ENCODE data around the gene IL17RE. TPM values are rescaled to one million over a fixed set of nuclear protein-coding genes. Genes with fewer than 3 reads are reported as not detected.
"Not testable (repeated sequence)": the region's sequence is repeated elsewhere in the genome, so short reads cannot be mapped to it uniquely, and the experiment has no call there.

Gene IL17RE
- total RNA-seq, 4 donors from 2014 or later = 3.7 to 8.1 (median 6.7) TPM

- Histone ChIP-seq H3K4me1 (peaks cover 7 to 8% of the 10 kb centered on the region in 2 donors), H3K9me3 (no peaks in the 10 kb centered on the region), H3K4me3 (replicated peaks in 1 of 3) (no peak overlapping the region), H3K36me3 (peaks cover 7 to 10% of the 10 kb centered on the region in 2 donors), H3K27ac (no peak overlapping the region), H3K27me3 (no peaks in the 10 kb centered on the region)
- no peak for DNase-seq
- intact Hi-C loops (cut with DNase I) = no loop called here
- 69 to 90% methylated on average over 4 of the region's 4 CpGs for WGBS, 2 donors
- no peak for TF ChIP-seq POLR2A (IDR thresholded peaks at IDR 0.05)
- no peak for TF ChIP-seq CTCF (IDR thresholded peaks at IDR 0.05)
These were observed 5.0 kb upstream of the IL17RE start for GRCh38 chr3:9897408-9898372.

GRCh38 chr3:9898467-9899241 is 4.0 kb upstream of the IL17RE start:
- WGBS, 2 donors = 70 to 72% methylated on average over 8 of the region's 8 CpGs
- TF ChIP-seq POLR2A (IDR thresholded peaks at IDR 0.05) = no peak
- no peak for TF ChIP-seq CTCF (IDR thresholded peaks at IDR 0.05)
- Histone ChIP-seq H3K27ac (no peak overlapping the region), H3K27me3 (no peaks in the 10 kb centered on the region), H3K4me3 (replicated peaks in 1 of 3) (no peak overlapping the region), H3K9me3 (no peaks in the 10 kb centered on the region), H3K4me1 (peaks cover 16 to 18% of the 10 kb centered on the region in 2 donors), H3K36me3 (peaks cover 0 to under 1% of the 10 kb centered on the region in 2 donors)
- intact Hi-C loops (cut with DNase I) = no loop called here
- DNase-seq = no peak

- H3K27me3 ChIP-seq = no peaks in the 10 kb centered on the region
- intact Hi-C loops (cut with DNase I) = no loop called here
- H3K27ac ChIP-seq = no peak overlapping the region
- H3K9me3 ChIP-seq = no peaks in the 10 kb centered on the region
- no peak overlapping the region for H3K4me3 ChIP-seq (replicated peaks in 1 of 3)
- peaks cover 16 to 21% of the 10 kb centered on the region in 2 donors for H3K4me1 ChIP-seq
- TF ChIP-seq CTCF (IDR thresholded peaks at IDR 0.05) (no peak), POLR2A (IDR thresholded peaks at IDR 0.05) (no peak)
- WGBS, 2 donors = 77 to 79% methylated on average over 3 of the region's 3 CpGs
- DNase-seq = no peak
- no peaks in the 10 kb centered on the region for H3K36me3 ChIP-seq
These were observed 3.3 kb upstream of the IL17RE start for GRCh38 chr3:9899289-9899791.

DNA sequence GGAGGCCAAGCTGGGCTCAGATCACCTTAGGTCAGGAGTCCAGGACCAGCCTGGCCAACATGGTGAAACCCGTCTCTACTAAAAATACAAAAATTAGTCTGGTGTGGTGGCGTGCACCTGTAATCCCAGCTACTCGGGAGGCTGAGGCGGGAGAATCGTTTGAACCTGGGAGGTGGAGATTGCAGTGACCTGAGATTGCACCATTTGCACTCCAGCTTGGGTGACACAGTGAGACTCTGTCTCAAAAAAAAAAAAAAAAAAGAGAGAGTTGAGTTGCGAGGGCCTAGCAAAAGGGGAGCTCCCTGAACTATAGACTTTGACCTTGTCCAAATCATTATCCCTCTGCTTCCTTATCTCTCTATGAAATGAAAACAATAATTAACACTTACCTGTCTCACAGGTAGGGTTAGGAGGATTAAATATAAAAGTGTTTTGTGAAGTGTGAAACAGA is 1.7 kb upstream of the IL17RE start:
- WGBS, 2 donors = 94 to 97% methylated on average over 6 of the region's 6 CpGs
- H3K9me3 ChIP-seq; H3K4me3 ChIP-seq (replicated peaks in 1 of 3); H3K36me3 ChIP-seq; intact Hi-C loops (cut with DNase I); H3K27ac ChIP-seq; H3K27me3 ChIP-seq; DNase-seq: not testable (repeated sequence)
- H3K4me1 ChIP-seq = peaks cover 16 to 21% of the 10 kb centered on the region in 2 donors

DNA sequence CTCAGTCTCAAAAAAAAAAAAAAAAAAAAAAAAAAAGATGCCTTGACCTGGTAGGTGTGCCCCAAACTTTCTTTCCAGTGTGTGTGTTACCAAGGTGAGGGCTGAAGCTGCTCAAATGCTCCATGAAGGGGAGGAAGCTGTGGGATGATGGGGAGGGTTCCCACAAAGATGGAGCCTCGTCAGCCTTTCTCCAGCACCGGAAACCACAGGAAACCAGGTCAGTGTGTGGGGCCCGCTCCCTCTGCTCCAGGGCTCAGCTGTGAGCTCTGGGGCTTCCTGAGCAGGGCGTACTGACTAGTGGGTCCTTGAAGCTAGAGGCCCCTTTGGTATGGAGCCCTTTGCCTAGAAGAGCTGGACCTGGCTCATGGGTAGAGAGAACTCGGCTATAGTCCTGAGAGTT is 681 bp upstream of the IL17RE start:
- peak overlapping the region in 1 of 3 donors; percentile 5 for H3K27ac ChIP-seq
- no peaks in the 10 kb centered on the region for H3K36me3 ChIP-seq
- H3K9me3 ChIP-seq = no peaks in the 10 kb centered on the region
- WGBS, 2 donors = 76 to 77% methylated on average over 5 of the region's 5 CpGs
- no peak for TF ChIP-seq POLR2A (IDR thresholded peaks at IDR 0.05)
- TF ChIP-seq CTCF (IDR thresholded peaks at IDR 0.05) = no peak
- DNase-seq = no peak
- no peak overlapping the region for H3K4me3 ChIP-seq (replicated peaks in 1 of 3)
- H3K27me3 ChIP-seq = no peaks in the 10 kb centered on the region
- peaks cover 16 to 21% of the 10 kb centered on the region in 2 donors for H3K4me1 ChIP-seq
- intact Hi-C loops (cut with DNase I) = no loop called here
